Measurements from ENCODE around the gene AIG1.
"Not testable (repeated sequence)": the region's sequence is repeated elsewhere in the genome, so short reads cannot be mapped to it uniquely, and the experiment has no call there.

Gene AIG1

GRCh38 chr6:143279385-143279784, 218.7 kb downstream of the AIG1 start:
- DNase-seq (ENCODE audit: low spot score) = no peak

DNA sequence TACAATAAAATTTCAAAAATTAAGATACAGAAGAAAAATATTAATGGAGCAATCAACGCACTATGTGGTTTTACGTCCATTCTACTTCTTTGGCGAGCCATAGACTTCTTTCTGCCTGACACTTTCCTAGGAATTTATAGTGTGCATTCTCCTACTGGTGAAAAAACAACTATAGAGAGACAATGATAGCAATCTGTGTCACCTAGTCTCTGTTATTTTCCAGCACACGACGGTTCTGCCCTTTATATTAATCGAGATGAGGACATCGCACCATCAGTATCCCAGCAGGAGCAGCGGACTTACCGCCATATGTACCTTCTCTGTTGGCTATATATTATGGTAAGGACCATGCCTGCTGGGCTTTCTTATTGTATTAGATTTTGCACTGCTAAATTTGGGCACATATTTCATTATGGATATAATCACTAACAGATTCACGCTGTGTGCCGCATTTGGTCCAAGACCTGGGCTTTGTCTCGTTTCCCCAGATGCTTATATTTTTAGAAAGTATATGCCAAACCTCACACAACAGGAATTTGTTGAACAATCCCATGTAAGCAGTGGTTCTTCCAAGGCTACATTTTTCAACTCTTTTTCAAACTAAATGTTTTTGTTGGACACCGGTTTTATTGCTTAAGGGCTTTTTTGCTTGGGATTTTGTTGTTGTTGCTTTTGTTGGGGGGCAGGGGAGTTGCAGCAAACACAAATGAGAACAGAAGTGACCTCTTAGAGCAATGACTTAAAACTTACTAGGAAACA, 223.4 kb downstream of the AIG1 start:
- DNase-seq (ENCODE audit: low spot score) = no peak

DNA sequence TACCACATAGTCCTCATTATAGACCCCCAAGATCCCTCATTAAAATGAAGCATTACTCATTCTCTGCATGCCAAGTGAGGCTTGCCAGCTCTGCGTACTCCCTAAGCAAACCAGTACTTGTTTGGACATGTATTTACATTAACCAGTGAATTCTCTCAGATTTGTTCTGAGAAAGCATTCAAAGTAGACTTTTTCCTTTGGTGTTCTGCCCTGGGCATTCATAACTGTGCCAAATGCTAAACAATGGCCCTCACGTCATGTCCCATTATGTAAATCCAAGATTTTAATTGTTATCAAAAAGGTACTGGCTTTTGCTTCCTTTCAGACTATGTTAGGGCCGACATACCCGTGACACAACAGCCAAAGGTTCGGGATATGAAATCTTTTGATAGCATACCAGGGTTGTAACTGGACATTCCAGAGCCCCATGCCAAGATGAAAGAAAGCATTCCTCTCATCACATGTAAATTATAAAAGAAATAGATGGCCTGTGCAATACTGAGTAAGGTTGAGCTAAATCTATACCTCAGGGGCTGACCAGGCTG, 225.6 kb downstream of the AIG1 start:
- no peak for DNase-seq (ENCODE audit: low spot score)

DNA sequence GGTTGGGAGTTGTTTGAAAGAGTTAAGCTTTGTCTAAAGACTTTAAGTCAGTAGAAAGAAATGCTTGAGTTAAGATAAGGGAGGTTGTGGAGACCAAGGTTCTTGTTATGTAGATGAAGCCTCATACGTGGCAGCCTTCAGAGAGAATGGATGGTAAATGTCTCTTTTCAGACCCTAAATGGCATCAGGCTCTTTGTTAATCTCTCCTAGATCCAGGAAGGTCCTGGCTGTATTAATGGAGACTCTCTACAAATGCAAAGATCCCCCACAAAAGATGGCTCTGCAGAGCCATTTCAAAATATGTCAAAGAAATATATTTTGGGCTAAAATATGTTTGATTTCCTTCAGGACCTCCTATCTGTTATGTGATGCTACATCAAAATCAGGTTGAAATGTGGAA, 228.2 kb downstream of the AIG1 start:
- no peak for DNase-seq (ENCODE audit: low spot score)

- DNase-seq (ENCODE audit: low spot score) = no peak
These were observed 229.5 kb downstream of the AIG1 start for GRCh38 chr6:143290206-143290605.

GRCh38 chr6:143293523-143293922, 232.8 kb downstream of the AIG1 start:
- no peak for DNase-seq (ENCODE audit: low spot score)

DNA sequence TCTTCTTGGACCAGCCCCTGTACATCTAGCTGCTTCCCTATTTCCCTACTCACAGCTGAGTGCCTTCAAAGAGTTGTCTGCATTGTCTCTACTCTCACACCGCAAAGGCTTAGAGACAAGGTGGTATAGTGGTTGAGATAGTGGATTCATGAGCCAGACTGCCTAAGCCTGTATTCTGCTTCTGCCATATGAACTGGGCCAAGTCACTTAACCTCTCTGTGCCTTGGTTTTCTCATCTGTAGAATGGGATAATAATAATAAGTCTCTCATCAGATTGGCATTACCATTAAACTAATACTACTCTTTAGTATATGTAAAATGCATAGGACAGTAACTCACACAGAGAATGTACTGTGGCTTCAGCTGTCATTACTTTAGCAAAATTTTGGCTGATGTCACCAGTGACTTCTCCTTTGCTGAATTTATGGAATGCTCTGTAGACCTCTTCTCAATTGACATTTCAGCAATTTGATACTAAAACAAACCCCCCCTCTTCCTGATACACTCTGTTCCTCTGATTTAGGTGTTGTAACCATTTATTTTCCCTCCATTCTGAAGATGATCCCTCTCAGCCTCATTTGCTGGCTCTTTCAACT, 233.7 kb downstream of the AIG1 start:
- DNase-seq (ENCODE audit: low spot score) = no peak

DNA sequence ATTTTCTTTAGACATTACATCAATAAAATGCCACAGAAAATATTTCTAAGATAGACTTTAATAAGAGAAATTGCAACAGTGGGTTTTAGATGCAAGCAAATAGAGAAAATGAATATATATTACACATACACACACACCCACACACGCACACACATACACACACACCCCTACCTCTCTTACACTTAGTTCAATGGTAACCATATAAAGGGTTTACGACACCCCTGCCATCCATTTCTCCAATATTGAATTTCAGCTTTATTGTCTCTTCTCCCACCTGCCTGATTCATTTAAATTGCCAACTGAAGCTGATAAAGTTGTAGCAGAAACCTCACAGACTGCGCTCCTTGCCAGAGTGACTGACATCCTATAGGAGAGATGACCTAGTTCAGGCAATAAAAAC, 235.2 kb downstream of the AIG1 start:
- DNase-seq (ENCODE audit: low spot score) = no peak

- DNase-seq (ENCODE audit: low spot score) = no peak
These were observed 237.4 kb downstream of the AIG1 start for GRCh38 chr6:143298071-143298470.

GRCh38 chr6:143299253-143300166, 238.8 kb downstream of the AIG1 start:
- no peak for DNase-seq (ENCODE audit: low spot score)

- DNase-seq (ENCODE audit: low spot score) = no peak
These were observed 240.5 kb downstream of the AIG1 start for GRCh38 chr6:143301188-143301587.

DNA sequence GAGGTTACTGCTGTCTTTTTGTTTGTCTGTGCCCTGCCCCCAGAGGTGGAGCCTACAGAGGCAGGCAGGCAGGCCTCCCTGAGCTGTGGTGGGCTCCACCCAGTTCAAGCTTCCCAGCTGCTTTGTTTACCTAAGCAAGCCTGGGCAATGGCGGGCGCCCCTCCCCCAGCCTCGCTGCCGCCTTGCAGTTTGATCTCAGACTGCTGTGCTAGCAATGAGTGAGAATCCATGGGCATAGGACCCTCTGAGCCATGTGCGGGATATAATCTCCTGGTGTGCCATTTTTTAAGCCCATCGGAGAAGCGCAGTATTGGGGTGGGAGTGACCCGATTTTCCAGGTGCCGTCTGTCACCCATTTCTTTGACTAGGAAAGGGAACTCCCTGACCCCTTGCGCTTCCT, 247.1 kb downstream of the AIG1 start:
- DNase-seq (ENCODE audit: low spot score) = not testable (repeated sequence)

DNA sequence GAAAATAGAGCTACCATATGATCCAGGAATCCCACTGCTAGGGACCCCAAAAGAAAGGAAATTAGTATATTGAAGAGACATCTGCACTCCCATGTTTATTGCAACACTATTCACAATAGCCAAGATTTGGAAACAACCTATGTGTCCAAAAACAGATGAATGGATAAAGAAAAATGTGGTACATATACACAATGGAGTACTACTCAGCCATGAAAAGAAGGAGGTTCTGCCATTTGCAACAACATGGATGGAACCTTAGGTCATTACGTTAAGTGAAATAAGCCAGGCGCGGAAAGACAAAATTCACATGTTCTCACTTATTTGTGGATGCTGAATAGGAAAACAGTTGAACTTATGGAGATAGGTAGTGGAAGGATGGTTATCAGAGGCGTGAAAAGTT, 252.5 kb downstream of the AIG1 start:
- DNase-seq (ENCODE audit: low spot score) = no peak

GRCh38 chr6:143321491-143322086, 260.9 kb downstream of the AIG1 start:
- DNase-seq (ENCODE audit: low spot score) = no peak

- no peak for DNase-seq (ENCODE audit: low spot score)
These were observed 261.7 kb downstream of the AIG1 start for GRCh38 chr6:143322386-143322785.

DNA sequence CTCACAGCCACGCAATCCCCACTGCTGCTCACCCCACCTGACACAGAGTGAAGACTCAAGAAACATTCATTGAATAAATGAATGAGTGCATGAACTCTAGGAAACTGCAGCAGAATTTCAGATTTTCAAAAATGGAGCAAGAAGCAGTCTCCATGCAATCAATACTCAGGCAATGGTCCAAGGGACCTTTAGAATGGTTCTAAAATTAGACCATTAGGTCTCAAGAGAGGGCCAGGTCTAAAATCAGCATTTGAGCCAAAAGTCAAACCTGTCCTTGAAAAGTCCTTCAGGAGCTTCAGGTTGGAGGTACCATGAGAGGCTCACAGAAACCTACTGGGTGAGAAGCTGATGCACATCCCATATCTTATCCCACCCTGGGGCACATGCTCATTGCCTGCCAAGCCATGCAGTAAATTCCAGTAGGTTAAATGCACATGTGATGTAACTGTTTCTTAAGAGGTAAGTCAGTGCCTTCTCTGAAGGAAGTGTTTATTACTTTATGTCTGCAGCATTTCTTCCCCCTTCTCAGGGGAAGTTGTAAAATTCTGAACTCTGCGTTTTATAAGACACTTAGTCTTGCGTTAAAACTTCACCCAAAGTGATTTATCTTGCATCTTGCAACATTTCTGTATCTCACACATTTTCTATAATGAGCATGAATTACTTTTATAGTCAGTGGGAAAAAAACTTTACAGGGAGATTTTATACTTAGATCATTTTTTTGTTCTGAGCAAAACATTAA, 263.2 kb downstream of the AIG1 start:
- no peak for DNase-seq (ENCODE audit: low spot score)

DNA sequence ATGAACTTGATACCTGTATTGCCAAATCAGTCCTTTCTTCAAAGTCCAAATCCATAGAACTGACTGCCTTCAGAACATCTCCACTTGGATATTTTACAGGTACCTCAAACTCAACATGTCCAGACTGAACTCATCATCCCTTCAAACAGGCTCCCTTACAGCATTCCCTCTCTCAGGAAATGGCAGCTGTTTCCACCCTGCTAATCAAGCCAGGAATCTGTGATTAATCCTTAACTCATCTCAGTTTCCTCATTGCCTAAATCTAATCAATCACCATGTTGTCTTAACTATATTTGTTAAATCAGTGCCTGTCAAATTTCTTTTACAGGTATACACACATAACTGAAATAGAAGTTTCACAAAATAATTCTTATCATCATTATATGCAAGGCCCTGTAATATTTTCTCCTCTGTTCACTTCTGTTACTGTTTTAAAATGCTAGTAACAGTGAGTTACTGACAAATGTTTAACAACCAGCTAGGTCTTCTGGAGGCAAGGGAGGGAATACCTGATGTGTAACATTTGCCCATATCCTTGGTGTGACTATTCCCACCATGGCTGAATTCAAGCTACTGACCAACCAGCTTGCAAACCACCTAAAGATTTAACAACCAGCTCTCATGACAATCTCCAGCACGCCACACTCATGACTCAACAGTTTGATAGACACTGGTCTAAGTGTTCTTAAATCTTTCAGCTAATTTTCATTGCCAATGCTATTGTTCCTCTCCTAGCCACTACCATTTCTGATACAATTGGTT, 264.9 kb downstream of the AIG1 start:
- DNase-seq (ENCODE audit: low spot score) = no peak

DNA sequence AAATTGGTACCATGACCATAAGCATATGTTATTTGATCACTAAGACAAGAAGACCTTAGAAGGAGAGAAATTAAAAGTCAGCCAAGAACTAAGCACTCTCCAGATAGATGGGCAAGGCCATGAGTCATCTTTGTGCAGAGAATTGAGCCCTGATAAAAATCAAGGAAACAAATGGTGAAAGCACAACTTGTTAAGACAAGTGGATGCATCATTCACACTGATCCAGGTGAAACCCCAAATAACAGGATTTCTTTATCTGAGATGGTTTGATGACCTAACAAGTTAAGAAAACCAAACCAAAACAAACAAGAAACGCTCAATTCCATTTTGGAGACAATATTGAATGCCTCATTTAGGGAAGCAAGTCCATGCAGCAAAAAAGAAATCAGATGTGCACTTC, 268.2 kb downstream of the AIG1 start:
- no peak for DNase-seq (ENCODE audit: low spot score)

GRCh38 chr6:143329323-143329722, 268.6 kb downstream of the AIG1 start:
- DNase-seq (ENCODE audit: low spot score) = no peak

GRCh38 chr6:143331362-143331761, 270.7 kb downstream of the AIG1 start:
- no peak for DNase-seq (ENCODE audit: low spot score)

All from COLO829 (cell line).